ENCODE data around the gene IQUB. TPM values are rescaled to one million over a fixed set of nuclear protein-coding genes. Genes with fewer than 3 reads are reported as not detected.
"Not testable (repeated sequence)": the region's sequence is repeated elsewhere in the genome, so short reads cannot be mapped to it uniquely, and the experiment has no call there.

Gene IQUB
- total RNA-seq, 1 donor from 2014 or later: 0.72 TPM

GRCh38 chr7:123555484-123555883 is 21.1 kb upstream of the IQUB start:
- Mint-ChIP-seq H3K9me3 (no peaks in the 10 kb centered on the region), H3K4me3 (no peak overlapping the region), H3K4me1 (peaks cover 3% of the 10 kb centered on the region), H3K36me3 (peaks cover 8% of the 10 kb centered on the region), H3K27ac (no peak overlapping the region), H3K27me3 (ENCODE audit: low read depth) (no peaks in the 10 kb centered on the region)
- TF ChIP-seq CTCF (IDR thresholded peaks at IDR 0.05; ENCODE audit: unreplicated experiment): no peak
- no peak for DNase-seq (ENCODE audit: low spot score in 2 of 2, unreplicated experiment in 2 of 2)

- DNase-seq (ENCODE audit: low spot score in 2 of 2, unreplicated experiment in 2 of 2): no peak
- Mint-ChIP-seq H3K27ac (no peak overlapping the region), H3K4me3 (no peak overlapping the region), H3K27me3 (ENCODE audit: low read depth) (no peaks in the 10 kb centered on the region), H3K36me3 (peaks cover 18% of the 10 kb centered on the region), H3K4me1 (peaks cover under 1% of the 10 kb centered on the region), H3K9me3 (no peaks in the 10 kb centered on the region)
- TF ChIP-seq CTCF (IDR thresholded peaks at IDR 0.05; ENCODE audit: unreplicated experiment): no peak
These were observed 18.8 kb upstream of the IQUB start for GRCh38 chr7:123553159-123553558.

- peaks cover 18% of the 10 kb centered on the region for H3K36me3 Mint-ChIP-seq
- H3K27ac Mint-ChIP-seq: no peak overlapping the region
- no peaks in the 10 kb centered on the region for H3K9me3 Mint-ChIP-seq
- no peaks in the 10 kb centered on the region for H3K27me3 Mint-ChIP-seq (ENCODE audit: low read depth)
- H3K4me3 Mint-ChIP-seq: no peak overlapping the region
- TF ChIP-seq CTCF (IDR thresholded peaks at IDR 0.05; ENCODE audit: unreplicated experiment): no peak
- H3K4me1 Mint-ChIP-seq: no peaks in the 10 kb centered on the region
- DNase-seq (ENCODE audit: low spot score in 2 of 2, unreplicated experiment in 2 of 2): no peak
These were observed 18.2 kb upstream of the IQUB start for GRCh38 chr7:123552641-123553040.

- peaks cover 20% of the 10 kb centered on the region for H3K36me3 Mint-ChIP-seq
- H3K4me3 Mint-ChIP-seq: not testable (repeated sequence)
These were observed 17.7 kb upstream of the IQUB start for GRCh38 chr7:123552134-123552533.

GRCh38 chr7:123548406-123548805 is 14.0 kb upstream of the IQUB start:
- Mint-ChIP-seq H3K36me3 (peaks cover 20% of the 10 kb centered on the region), H3K4me3 (no peak overlapping the region), H3K4me1 (no peaks in the 10 kb centered on the region), H3K9me3 (no peaks in the 10 kb centered on the region), H3K27ac (no peak overlapping the region), H3K27me3 (ENCODE audit: low read depth) (no peaks in the 10 kb centered on the region)
- DNase-seq (ENCODE audit: low spot score in 2 of 2, unreplicated experiment in 2 of 2): no peak
- no peak for TF ChIP-seq CTCF (IDR thresholded peaks at IDR 0.05; ENCODE audit: unreplicated experiment)

More at GRCh38 chr7:123552134-123552533, 17.7 kb upstream of the IQUB start:
- H3K27ac Mint-ChIP-seq; DNase-seq (ENCODE audit: low spot score in 2 of 2, unreplicated experiment in 2 of 2); H3K27me3 Mint-ChIP-seq (ENCODE audit: low read depth); H3K9me3 Mint-ChIP-seq; H3K4me1 Mint-ChIP-seq: not testable (repeated sequence)

GRCh38 chr7:123539871-123540270 is 5.5 kb upstream of the IQUB start:
- DNase-seq (ENCODE audit: low spot score in 2 of 2, unreplicated experiment in 2 of 2): no peak
- Mint-ChIP-seq H3K4me1 (peaks cover 5% of the 10 kb centered on the region), H3K36me3 (peaks cover 4% of the 10 kb centered on the region), H3K27ac (no peak overlapping the region), H3K9me3 (no peaks in the 10 kb centered on the region), H3K4me3 (no peak overlapping the region), H3K27me3 (ENCODE audit: low read depth) (no peaks in the 10 kb centered on the region)
- no peak for TF ChIP-seq CTCF (IDR thresholded peaks at IDR 0.05; ENCODE audit: unreplicated experiment)

All from mesothelial cell of epicardium (in vitro differentiated cells).